Activated T-cell treated with anti-CD3 and anti-CD28 coated beads, Interleukin-2, amount 50 U/mL, for 72 hours (primary cell): ENCODE results near the gene PLA2G2C. TPM values are rescaled to one million over a fixed set of nuclear protein-coding genes. Genes with fewer than 3 reads are reported as not detected.
"Not testable (repeated sequence)": the region's sequence is repeated elsewhere in the genome, so short reads cannot be mapped to it uniquely, and the experiment has no call there.

Experiments
- ATAC-seq, 2 donors: fragments of 150-1000 bp; cut with Tn5 transposase; replicated peaks in 1 of 2; 2 replicates each; pipeline ENCODE4 v1.10.0; 2021; ENCODE audit warnings: moderate library complexity in 2 of 2, mild to moderate bottlenecking in 1 of 2
- DNase-seq, 2 donors: peaks; one replicate each; pipeline ENCODE4 v3.0.0; 2021 to 2022; ENCODE audit warnings: mixed read lengths in 1 of 2
- H3K27ac Mint-ChIP-seq: one replicate; pipeline ENCODE4 v1.8.0; 2022; ENCODE audit warnings: mild to moderate bottlenecking, moderate library complexity, mixed read lengths
- H3K27me3 Mint-ChIP-seq: one replicate; pipeline ENCODE4 v1.8.0; 2022; ENCODE audit warnings: low read depth, mixed read lengths
- H3K36me3 Mint-ChIP-seq, 2 donors: one replicate each; pipeline ENCODE4 v1.8.0; 2022; ENCODE audit warnings: mixed read lengths in 2 of 2, mild to moderate bottlenecking in 1 of 2; ENCODE audit not compliant: insufficient read depth in 2 of 2
- H3K4me1 Mint-ChIP-seq: one replicate; pipeline ENCODE4 v1.8.0; 2022; ENCODE audit warnings: low read depth, mixed read lengths
- H3K4me3 Mint-ChIP-seq, 2 donors: one replicate each; pipeline ENCODE4 v1.8.0; 2022; ENCODE audit warnings: mild to moderate bottlenecking in 2 of 2, mixed read lengths in 2 of 2, moderate library complexity in 2 of 2
- H3K9me3 Mint-ChIP-seq, 2 donors: one replicate each; pipeline ENCODE4 v1.8.0; 2022; ENCODE audit warnings: mixed read lengths in 2 of 2
- total RNA-seq, 2 donors: library from RNA; stranded (reverse); gene quantifications; one replicate each; pipeline ENCODE4 v1.2.3, GENCODE V29; 2022

The PLA2G2C gene
- total RNA-seq, 2 donors from 2014 or later = 3.1 to 3.3 TPM

GRCh38 chr1:20219053-20219452 is 32.7 kb upstream of the PLA2G2C start:
- not testable (repeated sequence) for H3K36me3 Mint-ChIP-seq, ATAC-seq, H3K9me3 Mint-ChIP-seq, H3K4me3 Mint-ChIP-seq, DNase-seq, H3K27ac Mint-ChIP-seq
- peaks cover 52% of the 10 kb centered on the region for H3K27me3 Mint-ChIP-seq
- H3K4me1 Mint-ChIP-seq = peaks cover 11% of the 10 kb centered on the region

- Mint-ChIP-seq H3K9me3 (no peaks in the 10 kb centered on the region), H3K27me3 (peaks cover 43% of the 10 kb centered on the region), H3K36me3 (no peaks in the 10 kb centered on the region), H3K4me3 (no peak overlapping the region), H3K27ac (no peak overlapping the region), H3K4me1 (peaks cover 13% of the 10 kb centered on the region)
- peak; percentile 68 to 78 for ATAC-seq
- DNase-seq = peak in 1 of 2 donors; percentile 19
Observed at GRCh38 chr1:20216574-20216973, 30.3 kb upstream of the PLA2G2C start.

GRCh38 chr1:20215716-20216115 is 29.4 kb upstream of the PLA2G2C start:
- H3K27me3 Mint-ChIP-seq = peaks cover 40% of the 10 kb centered on the region
- no peak overlapping the region for H3K4me3 Mint-ChIP-seq
- H3K36me3 Mint-ChIP-seq = no peaks in the 10 kb centered on the region
- H3K4me1 Mint-ChIP-seq = peaks cover 13% of the 10 kb centered on the region
- H3K9me3 Mint-ChIP-seq = no peaks in the 10 kb centered on the region
- no peak overlapping the region for H3K27ac Mint-ChIP-seq
- DNase-seq = no peak
- ATAC-seq = no peak

- peaks cover 40% of the 10 kb centered on the region for H3K27me3 Mint-ChIP-seq
- H3K36me3 Mint-ChIP-seq = no peaks in the 10 kb centered on the region
- peak overlapping the region; percentile 47 to 61 for H3K4me3 Mint-ChIP-seq
- ATAC-seq (peak; percentile 61 to 65), DNase-seq (peak; percentile 56)
- no peak overlapping the region for H3K27ac Mint-ChIP-seq
- H3K4me1 Mint-ChIP-seq = peaks cover 13% of the 10 kb centered on the region
- H3K9me3 Mint-ChIP-seq = no peaks in the 10 kb centered on the region
Observed at GRCh38 chr1:20212685-20213331, 26.5 kb upstream of the PLA2G2C start.

- H3K27me3 Mint-ChIP-seq = peaks cover 36% of the 10 kb centered on the region
- H3K36me3 Mint-ChIP-seq = no peaks in the 10 kb centered on the region
- peak overlapping the region in 1 of 2 donors; percentile 45 for H3K4me3 Mint-ChIP-seq
- no peaks in the 10 kb centered on the region for H3K9me3 Mint-ChIP-seq
- no peak for ATAC-seq
- H3K27ac Mint-ChIP-seq = no peak overlapping the region
- peaks cover 13% of the 10 kb centered on the region for H3K4me1 Mint-ChIP-seq
- no peak for DNase-seq
Observed at GRCh38 chr1:20212085-20212684, 25.9 kb upstream of the PLA2G2C start.

- Mint-ChIP-seq H3K36me3 (no peaks in the 10 kb centered on the region), H3K27ac (no peak overlapping the region), H3K9me3 (no peaks in the 10 kb centered on the region), H3K4me1 (peaks cover 13% of the 10 kb centered on the region), H3K27me3 (peaks cover 36% of the 10 kb centered on the region), H3K4me3 (no peak overlapping the region)
- ATAC-seq (peak; percentile 35 to 46), DNase-seq (no peak)
Observed at GRCh38 chr1:20211511-20211931, 25.2 kb upstream of the PLA2G2C start.

GRCh38 chr1:20210736-20211460 is 24.6 kb upstream of the PLA2G2C start:
- no peaks in the 10 kb centered on the region for H3K9me3 Mint-ChIP-seq
- ATAC-seq (peak; percentile 76 to 79), DNase-seq (peak in 1 of 2 donors; percentile 11)
- H3K27me3 Mint-ChIP-seq = peaks cover 36% of the 10 kb centered on the region
- H3K4me1 Mint-ChIP-seq = peaks cover 13% of the 10 kb centered on the region
- no peaks in the 10 kb centered on the region for H3K36me3 Mint-ChIP-seq
- H3K4me3 Mint-ChIP-seq = no peak overlapping the region
- H3K27ac Mint-ChIP-seq = no peak overlapping the region

- Mint-ChIP-seq H3K4me1 (peaks cover 13% of the 10 kb centered on the region), H3K27me3 (peaks cover 23% of the 10 kb centered on the region), H3K9me3 (no peaks in the 10 kb centered on the region), H3K36me3 (no peaks in the 10 kb centered on the region), H3K4me3 (no peak overlapping the region), H3K27ac (no peak overlapping the region)
- DNase-seq (no peak), ATAC-seq (no peak)
Observed at GRCh38 chr1:20209471-20209870, 23.2 kb upstream of the PLA2G2C start.

- Mint-ChIP-seq H3K27ac (no peak overlapping the region), H3K36me3 (no peaks in the 10 kb centered on the region), H3K4me3 (no peak overlapping the region), H3K9me3 (no peaks in the 10 kb centered on the region), H3K4me1 (peaks cover 7% of the 10 kb centered on the region), H3K27me3 (peaks cover 18% of the 10 kb centered on the region)
- ATAC-seq = no peak
- no peak for DNase-seq
Observed at GRCh38 chr1:20207546-20207945, 21.2 kb upstream of the PLA2G2C start.

- DNase-seq (no peak), ATAC-seq (no peak)
- Mint-ChIP-seq H3K9me3 (no peaks in the 10 kb centered on the region), H3K4me1 (no peaks in the 10 kb centered on the region), H3K4me3 (no peak overlapping the region), H3K27ac (no peak overlapping the region), H3K36me3 (no peaks in the 10 kb centered on the region), H3K27me3 (peaks cover 40% of the 10 kb centered on the region)
Observed at GRCh38 chr1:20202166-20202565, 15.8 kb upstream of the PLA2G2C start.

- Mint-ChIP-seq H3K27me3 (peaks cover 48% of the 10 kb centered on the region), H3K4me3 (no peak overlapping the region), H3K4me1 (no peaks in the 10 kb centered on the region), H3K36me3 (no peaks in the 10 kb centered on the region), H3K27ac (no peak overlapping the region), H3K9me3 (no peaks in the 10 kb centered on the region)
- DNase-seq = no peak
- no peak for ATAC-seq
Observed at GRCh38 chr1:20200966-20201365, 14.6 kb upstream of the PLA2G2C start.

GRCh38 chr1:20199840-20200239 is 13.5 kb upstream of the PLA2G2C start:
- Mint-ChIP-seq H3K27me3 (peaks cover 55% of the 10 kb centered on the region), H3K9me3 (no peaks in the 10 kb centered on the region), H3K27ac (no peak overlapping the region), H3K4me3 (no peak overlapping the region), H3K4me1 (peaks cover 4% of the 10 kb centered on the region), H3K36me3 (no peaks in the 10 kb centered on the region)
- DNase-seq = no peak
- ATAC-seq = no peak

GRCh38 chr1:20199403-20199802 is 13.1 kb upstream of the PLA2G2C start:
- Mint-ChIP-seq H3K27me3 (peaks cover 57% of the 10 kb centered on the region), H3K4me3 (no peak overlapping the region), H3K4me1 (peaks cover 5% of the 10 kb centered on the region), H3K27ac (no peak overlapping the region), H3K9me3 (no peaks in the 10 kb centered on the region), H3K36me3 (no peaks in the 10 kb centered on the region)
- DNase-seq (no peak), ATAC-seq (no peak)
